ENCODE data around the gene PRR13.

The PRR13 gene

GRCh38 chr12:53493610-53494391 lies 52.3 kb downstream of the PRR13 start:
- DNase-seq (ENCODE audit: low spot score): no peak

Data from ecto neural progenitor cell (in vitro differentiated cells).